HG03103 (cell line): ENCODE results near the gene NEIL1.

Source experiments
- ATAC-seq: cut with Tn5 transposase; IDR thresholded peaks from one replicate; pipeline ENCODE4 v1.9.1; 2021; ENCODE audit warnings: low read depth; ENCODE audit not compliant: unreplicated experiment

Gene NEIL1

DNA sequence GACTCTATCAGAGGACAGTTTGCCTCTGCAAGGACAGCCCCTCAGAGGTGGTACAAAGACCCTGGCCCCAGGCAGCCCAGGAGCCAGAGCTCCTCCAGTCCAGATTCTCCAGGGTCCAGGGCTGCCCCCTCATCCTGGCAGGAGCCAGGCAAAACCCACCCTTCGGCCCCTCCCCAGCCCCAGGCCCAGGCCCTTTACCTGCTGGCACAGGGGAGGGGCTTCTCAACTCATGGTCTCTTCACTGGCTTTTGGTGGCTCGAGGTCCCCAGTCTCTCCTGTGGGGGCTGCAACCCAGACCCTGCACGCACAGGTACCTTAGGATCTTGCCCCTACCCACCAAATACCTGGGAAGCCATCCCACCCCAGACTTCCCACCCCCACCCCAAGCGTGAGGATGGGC lies 8.5 kb downstream of the NEIL1 start:
- ATAC-seq: no peak

DNA sequence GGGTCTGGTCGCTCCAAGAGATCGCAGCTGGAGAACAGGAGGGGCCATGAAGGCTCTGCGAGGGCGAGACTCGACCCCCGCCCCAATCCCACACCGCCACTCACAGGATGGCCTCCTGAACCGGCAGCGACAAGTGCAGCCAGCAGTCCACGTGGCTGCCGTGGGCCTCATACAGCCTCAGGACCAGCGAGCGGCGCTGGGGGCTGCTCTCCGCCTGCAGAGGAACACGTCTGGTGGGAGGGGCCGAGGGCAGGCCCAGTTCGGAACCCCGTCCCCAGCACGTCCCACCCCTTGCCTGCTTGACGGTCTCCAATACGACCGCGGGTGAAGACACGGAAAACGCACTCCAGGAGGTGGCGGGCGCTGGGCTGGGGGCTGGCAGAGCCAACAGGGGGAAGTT lies 9.2 kb downstream of the NEIL1 start:
- ATAC-seq: no peak

DNA sequence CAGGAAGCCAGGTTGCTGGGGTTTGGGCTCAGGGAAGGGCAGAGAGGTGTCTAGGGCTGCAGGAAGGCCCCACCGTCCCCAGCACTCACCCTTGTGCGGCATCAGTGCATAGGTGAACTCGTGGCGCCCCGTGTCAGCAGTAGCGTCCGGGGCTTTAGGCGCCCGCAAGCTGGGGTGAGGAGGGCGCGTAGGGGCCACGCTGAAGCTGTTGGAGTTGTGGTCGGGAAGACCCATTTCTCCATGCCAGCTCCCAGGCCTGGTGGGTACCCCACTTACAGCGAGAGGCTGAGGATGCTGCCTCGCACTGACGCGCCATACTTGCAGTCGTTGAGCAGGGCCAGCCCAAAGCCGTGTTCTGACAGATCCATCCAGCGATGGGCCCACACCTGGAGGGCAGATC lies 9.7 kb downstream of the NEIL1 start:
- no peak for ATAC-seq

DNA sequence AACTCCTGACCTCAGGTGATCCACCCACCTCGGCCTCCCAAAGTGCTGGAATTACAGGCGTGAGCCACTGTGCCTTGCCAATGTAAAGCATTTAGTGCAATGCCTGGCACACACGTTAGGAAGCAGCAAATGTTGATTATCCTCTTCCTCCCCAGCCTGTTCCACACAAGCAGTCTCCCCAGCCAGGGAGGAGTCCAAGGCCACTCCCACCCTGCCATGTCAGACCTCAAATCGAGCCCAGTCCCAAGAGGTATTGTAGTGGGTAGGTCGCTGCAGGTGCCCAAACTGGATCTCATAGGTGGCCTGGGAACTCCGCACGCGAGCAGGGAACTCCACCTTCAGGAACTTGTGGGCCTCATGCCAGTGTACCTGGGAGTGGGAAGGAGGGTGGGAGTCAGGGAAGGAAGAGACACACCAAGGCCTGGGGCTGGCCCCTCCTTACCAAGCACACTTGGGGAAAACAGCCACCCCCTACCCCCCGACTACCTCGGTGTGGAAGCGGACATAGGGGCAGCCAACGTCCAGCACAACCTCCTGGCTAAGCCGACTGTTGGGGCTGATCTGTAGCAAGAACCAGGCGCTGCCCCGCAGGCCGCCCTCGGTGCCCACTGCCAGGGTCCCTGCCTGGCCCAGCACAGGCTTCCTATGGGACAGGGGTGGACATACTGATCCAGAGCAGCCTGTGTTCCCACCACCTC lies 11.3 kb downstream of the NEIL1 start:
- no peak for ATAC-seq

DNA sequence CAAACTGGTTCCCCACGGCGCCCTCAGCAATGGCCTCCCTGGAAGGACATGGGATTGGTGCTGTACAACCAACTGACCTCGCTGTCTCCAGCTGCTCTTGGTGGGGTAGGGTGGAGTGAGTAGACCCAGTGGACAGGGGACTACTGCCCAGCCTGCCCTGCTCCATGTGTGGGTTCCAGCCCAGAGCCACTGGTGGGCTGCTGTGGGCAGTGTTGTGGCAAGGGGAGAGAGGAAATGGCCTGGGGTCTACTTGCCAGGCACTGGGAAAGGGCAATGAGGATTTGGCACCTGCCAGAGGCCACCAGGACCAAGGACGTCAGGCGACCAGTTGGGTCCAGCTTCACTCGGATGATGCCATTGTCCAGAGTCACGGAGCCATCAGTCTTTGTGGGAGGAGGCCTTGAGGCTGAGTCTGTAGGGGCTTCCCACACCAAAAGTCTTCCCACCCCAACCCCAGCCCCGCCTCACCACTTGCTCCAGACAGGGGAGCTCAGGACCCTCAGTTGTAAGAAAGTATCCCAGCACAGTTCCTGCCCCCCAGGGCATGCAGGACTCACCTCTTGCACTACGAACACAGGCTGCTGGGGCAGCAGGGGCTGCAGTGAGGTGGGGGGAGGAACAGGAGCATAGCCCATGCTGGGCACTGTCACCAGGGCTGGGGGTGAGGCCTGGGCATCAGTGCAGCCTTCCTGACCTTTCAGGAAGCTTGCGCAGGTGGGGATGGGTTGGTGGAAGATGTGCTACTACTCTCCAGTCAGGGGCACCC lies 12.1 kb downstream of the NEIL1 start:
- no peak for ATAC-seq

DNA sequence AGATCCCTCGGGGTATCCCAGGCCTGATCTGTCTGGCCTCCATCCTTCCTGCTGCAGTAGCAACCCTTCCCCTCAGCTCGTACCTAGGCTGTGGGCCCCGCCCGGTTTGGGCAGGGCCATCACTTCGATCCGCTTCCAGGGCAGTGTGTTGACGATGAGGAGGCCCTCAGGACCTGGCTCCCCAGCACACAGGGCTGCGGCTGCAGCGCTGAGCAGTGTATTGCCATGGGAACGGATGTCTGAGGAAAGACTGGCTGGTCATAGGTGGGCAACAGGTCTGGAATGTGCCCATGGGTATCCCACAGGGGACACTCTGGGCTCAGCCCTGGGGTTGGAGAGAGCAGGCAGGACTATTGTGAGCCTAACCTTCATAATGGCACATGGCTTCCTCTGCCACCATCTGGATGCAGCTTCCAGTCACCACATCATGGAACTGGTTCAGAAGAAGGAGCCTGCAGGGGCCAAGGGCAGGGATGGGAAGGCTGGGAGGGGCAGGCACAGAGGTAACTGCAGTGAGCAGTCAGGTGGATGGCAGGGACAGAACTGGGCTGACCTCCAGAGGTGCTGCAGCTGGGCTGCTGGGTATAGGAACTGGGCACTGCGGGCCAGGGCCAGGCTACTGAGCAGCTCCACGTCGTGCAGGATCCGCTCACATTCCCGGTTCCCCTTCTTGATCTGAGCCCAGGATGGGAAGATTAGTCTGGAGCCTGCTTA lies 12.9 kb downstream of the NEIL1 start:
- ATAC-seq: no peak

DNA sequence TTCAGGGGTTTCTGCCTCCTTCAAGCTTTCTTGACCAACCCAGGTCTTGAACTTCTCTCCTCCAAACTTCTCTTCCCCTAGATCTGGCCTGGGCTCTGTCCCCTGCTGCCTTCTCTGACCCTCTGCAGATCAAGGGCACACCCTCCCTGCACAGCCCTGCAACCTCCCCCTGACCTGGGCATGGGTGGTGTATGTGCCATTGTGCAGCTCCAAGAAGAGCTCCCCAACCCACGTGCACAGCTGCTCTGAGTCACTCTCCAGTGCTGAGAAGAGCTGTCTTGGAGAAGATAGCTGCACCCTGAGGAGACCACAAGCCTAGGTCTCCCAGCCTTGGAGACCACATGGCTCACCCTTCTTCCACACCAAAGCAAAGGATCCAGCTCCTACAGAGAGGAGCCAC lies 13.6 kb downstream of the NEIL1 start:
- ATAC-seq: no peak

DNA sequence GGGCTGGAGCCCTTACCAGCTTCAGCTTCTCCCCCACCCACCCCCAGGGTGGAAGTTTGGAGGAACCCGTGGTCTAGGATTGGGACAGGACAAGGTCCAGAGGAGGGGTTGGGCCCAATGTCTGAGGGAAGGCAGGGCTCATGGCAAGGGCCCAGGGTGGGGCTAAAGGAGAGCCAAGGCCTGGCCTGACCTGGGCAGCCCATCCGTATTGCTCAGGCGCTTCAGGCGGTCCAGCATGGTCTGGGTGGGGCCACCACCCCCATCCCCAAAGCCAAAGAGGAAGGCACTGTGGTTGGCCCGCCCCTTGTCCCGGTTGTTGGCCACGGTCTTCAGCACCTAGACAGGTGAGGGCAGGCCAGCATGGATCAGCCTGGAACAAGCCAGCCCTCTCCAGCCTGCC lies 14.0 kb downstream of the NEIL1 start:
- no peak for ATAC-seq

DNA sequence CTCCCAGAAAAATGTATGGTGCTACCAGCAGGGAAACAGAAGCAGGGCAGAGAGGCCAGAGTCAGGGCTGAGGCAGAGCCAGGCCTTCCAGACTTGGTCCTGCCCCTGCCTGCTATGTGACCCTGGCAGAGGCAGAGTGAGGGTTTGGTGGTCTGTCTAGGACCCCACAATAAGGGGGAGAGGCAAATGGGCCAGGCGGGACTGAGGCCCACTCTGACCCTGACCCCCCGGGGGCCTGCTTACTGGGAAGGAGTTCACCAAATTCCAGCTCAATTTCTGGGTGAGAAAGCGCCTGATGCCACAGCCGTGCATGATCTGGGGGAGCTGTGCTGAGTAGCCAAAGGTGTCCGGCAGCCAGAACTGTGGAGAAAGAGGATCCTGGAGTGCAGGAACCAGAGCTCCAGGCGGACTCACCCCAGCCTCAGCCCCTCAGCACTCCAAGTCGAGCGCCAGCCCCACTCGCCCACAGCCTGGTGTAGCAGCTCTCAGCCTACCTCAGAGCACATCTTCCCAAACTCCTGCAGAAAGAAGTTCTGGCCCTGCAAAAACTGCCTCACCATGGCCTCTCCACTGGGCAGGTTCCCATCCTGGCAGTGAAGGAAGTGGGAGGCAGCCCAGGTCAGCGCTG lies 14.6 kb downstream of the NEIL1 start:
- ATAC-seq: no peak

DNA sequence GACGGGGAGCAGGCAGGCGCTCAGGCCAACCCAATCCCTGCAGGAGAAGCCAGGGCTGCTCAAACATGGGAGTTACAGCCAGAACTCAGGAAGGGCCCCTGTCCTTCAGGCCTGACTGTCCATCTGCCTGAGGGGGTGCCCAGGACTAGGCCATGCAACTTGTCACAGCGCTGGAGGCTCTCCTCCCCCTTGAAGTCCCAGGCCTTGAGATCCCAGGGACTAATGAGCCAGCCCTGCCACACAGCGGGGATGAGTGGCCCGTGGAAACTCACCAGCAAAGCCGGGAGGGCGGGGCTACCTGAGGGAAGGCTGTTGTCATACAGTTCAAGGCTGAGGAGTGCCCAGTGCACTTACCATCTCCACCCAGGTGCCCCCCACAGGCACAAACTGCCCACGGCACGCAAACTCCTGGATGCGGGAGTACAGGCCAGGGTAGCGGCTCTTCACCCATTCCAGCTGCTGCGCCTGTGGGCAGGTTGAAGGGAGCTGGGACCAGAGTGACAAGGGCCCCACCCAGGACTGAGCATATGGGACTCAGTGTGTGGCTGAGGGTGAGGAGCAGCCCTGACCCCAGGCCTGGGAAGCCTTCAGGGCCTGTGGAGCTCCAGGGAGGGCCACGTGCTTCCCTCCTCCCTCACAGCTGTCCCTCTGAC lies 15.3 kb downstream of the NEIL1 start:
- no peak for ATAC-seq

DNA sequence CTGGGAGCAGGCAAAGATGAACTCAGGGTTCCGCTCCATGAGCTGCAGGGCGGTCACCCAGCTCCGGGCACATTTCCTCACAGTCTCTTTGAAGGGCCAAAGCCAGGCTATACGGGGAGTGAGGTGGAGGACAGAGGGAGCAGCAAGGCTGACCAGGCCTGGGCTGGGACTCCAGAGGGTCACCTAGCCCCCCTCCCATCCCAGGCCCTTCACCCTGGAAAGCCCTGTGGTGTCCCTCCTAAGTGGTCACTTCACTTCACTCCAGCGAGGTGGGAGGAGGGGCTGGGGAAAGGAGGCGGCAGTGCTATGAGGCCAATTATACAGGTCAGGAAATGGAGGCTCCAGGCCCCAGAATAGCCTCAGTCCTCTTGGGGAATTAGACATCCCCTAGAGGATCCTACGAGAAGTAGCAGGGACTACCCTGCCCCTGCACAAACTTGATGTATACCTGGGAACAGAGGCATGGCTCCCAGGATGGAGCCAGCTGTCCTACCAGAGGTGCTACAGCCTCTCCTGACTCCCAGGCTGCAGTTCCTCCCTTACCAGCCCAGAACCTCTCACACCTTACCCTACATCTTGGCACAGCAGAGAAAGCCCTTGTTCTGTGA lies 15.9 kb downstream of the NEIL1 start:
- no peak for ATAC-seq

DNA sequence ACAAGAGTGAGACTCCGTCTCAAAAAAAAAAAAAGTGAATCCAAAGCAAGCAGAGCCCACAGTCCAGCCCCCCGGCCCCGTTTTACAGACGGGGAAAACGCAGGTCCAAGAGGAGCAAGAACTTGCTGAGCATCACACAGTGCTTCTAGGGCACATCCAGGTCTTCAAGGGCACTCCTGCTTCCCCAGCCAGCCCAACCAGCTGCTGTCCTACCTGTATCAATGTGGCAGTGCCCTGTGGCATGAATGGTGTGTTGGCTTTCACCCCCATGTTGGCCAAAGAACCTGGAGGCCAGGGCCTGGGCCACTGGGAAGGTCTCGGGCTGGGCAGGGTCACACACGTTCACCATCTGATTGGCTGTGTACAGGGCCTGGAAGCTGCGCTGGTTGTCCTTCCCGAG lies 16.9 kb downstream of the NEIL1 start:
- ATAC-seq: no peak

DNA sequence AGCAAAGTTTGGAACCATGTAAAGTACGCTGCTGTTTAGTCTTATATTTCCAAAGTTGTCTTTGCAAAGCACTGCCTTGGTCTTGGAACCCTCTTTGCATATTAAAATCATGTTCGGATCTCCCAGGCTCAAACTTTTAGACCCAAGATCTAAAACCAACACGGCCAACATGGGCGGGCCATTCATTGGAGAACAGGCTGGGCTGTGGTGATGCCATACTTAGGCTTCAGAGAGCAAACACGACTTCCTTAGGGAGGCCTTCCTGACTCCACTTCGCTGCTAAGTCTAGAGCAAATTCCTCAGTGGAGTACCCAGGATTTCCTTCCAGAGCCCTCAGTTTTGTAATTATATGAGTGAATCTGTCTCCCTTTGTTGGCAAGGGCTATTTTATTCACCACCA lies 18.0 kb downstream of the NEIL1 start:
- ATAC-seq: no peak

DNA sequence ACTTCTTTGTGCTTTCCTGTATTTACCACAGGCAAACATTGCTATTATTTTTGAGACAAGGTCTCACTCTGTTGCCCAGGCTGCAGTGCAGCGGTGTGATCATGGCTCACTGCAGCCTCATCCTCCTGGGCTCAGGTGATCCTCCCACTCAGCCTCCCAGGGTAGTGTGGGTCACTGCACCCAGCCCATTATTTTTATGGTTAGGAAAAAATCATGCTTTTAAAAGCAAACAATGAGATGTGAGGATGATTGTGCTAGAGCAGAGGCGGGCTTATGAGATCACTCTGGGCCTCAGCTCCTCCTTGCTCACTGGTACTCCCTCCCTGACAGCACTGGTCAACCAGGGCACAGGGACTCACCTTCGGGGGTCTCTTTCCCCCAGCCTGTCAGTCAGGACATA lies 19.3 kb downstream of the NEIL1 start:
- ATAC-seq: no peak

DNA sequence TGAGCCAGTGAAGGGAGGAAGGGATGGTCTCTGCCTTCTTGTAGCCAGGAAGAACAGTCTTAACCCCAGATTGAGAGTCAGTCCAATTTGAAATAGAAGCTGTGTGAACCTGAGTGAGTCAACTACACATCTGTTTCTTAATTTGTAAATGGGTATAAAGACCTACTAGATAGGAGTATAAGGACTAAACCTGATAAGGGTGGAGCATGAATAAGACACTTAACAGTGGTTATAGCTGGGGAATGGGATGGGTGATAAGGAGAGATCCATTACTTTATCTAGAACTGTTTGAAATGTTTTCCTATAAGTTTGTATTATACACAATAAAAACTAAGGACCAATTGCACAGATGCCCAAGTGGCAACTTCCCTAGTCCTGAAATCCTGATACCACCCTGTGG lies 20.2 kb downstream of the NEIL1 start:
- no peak for ATAC-seq

DNA sequence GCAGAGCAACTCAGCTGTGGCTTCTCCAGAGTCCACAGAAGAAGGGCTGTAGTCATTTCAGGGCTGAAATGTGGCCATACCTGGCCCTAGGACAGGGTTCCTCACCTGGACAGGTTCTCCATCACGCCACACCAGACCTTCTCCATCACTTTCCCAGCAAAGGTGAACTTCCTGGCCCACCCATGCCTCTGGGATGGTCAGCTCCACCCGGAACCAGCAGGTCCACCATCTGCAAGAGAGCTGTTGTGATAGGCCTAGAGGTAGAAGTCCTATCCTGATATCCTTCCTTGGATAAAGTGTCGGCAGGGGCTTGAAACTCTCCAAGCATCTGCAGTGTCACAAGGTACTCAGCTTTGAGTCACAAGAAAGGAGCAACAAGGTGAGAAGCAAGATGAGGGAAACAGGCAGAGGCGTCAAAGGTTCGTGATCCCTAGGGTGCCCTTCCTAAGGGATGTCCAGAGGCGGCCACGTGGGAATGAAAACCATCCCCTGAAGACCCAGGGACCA lies 20.6 kb downstream of the NEIL1 start:
- no peak for ATAC-seq

DNA sequence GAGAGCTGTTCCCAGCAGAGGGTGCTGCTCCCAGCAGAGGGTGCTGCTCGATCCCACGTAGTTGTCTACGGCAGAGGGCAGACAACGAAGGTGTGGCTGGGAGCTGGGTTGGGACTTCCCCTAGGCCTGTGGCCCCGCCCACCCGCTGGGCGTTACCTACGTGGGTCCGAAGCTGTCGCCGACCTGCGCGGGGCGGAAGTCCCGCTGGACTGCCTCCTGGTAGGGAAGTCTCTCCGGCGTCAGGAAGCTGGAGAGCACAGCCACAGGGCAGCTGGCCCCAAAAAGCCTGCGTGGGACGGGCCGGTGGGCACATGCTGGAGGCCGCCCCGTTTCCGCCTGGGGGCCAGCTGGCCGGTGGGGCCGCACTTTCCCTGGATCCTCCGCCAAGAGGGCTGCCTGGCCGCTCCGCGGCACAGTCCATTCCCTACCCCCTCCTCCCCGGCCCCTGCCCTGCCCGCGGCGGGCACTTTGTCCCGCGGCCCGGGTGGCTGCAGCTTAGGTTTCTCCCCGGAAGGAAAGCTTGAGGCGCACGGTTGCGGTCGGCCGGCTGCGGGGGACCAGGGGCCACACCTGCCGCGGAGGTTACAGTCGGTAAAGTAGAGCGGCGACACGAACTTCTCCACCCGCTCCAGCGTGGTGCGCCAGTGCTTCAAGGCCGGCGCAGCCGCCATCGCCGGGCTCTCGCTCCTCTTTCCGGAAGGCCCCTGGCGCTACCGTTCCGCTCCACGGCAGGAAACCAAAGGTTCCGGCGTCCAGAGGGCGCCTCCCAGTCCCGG lies 21.3 kb downstream of the NEIL1 start, which contains the start of gene MAN2C1:
Gene MAN2C1 (minus strand): TSS at position 695 of the 776 bp plus-strand sequence. CDS start 24 bp downstream, at position 671.
- peak; percentile 81 for ATAC-seq

DNA sequence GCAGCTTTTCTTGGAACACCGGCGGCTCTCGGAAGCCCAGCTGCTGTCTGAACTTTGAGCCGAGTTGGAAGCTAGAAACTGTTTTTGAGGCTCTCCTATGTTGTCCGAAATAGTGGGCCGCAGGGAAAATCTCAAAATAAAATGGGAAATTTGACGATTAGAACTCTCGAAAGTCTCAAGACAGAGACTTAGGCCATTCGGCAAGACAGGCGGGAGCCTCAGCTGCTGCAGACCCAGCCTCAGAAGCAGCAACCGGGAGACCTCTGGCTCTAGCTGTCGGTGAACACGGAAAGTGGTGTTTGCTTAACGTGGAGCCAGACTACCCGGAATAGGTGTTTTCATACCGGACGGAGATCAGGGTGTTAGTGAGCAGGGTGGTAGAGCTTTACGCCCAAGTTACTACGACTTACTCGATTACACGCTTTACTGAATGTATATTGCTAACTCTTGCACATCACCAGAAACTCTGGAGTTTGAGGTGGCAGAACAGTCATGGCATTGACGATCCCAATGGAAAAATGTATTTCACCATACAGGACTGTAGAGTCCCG lies 21.9 kb downstream of the NEIL1 start:
- no peak for ATAC-seq
